SK-N-SH treated with all-trans-retinoic acid at 6 μM for 48 hours (cell line): Measurements from ENCODE around the gene VPS37C.
A peak's percentile ranks its signal among the peaks of the same experiment; 100 is the strongest.

Experiments used
- ATAC-seq: fragments of 200-7000 bp; cut with Tn5 transposase; 3 replicates; pipeline ENCODE4 v1.9.1; 2020; ENCODE audit warnings: mild to moderate bottlenecking, moderate library complexity
- ARNTL ChIP-seq: fragments of 450-650 bp; formaldehyde crosslinking; IDR thresholded peaks from 2 replicates; pipeline ENCODE4 v1.5.0; 2020; ENCODE audit warnings: low read depth, mild to moderate bottlenecking, moderate library complexity, borderline replicate concordance
- BACH2 ChIP-seq: fragments of 250-450 bp; sonication (Bioruptor Pico); IDR thresholded peaks from 2 replicates; pipeline ENCODE4 v1.9.0; 2021; ENCODE audit warnings: mild to moderate bottlenecking, borderline replicate concordance
- CSDC2 ChIP-seq: fragments of 250-450 bp; sonication (Bioruptor Pico); IDR thresholded peaks from 2 replicates; pipeline ENCODE4 v1.5.0; 2020; ENCODE audit warnings: mild to moderate bottlenecking, moderate library complexity
- ESRRG ChIP-seq: fragments of 250-450 bp; sonication (Bioruptor Pico); IDR thresholded peaks from 2 replicates; pipeline ENCODE4 v1.6.1; 2021; ENCODE audit warnings: mild to moderate bottlenecking
- GLIS3 ChIP-seq: fragments of 250-450 bp; sonication (Bioruptor Pico); IDR thresholded peaks from 2 replicates; pipeline ENCODE4 v1.5.0; 2020; ENCODE audit warnings: mild to moderate bottlenecking, moderate library complexity
- ISL1 ChIP-seq: fragments of 250-450 bp; sonication (Bioruptor Pico); IDR thresholded peaks from 2 replicates; pipeline ENCODE4 v2.1.2; 2022; ENCODE audit warnings: mild to moderate bottlenecking, moderate library complexity
- OSR1 ChIP-seq: fragments of 250-450 bp; sonication (Bioruptor Pico); IDR thresholded peaks from 2 replicates; pipeline ENCODE4 v1.8.0; 2022; ENCODE audit warnings: moderate library complexity, mild to moderate bottlenecking, inconsistent platforms
- PPARA ChIP-seq: fragments of 250-450 bp; sonication (Bioruptor Pico); IDR thresholded peaks from 2 replicates; pipeline ENCODE4 v1.5.0; 2020; ENCODE audit warnings: mild to moderate bottlenecking, borderline replicate concordance
- TOX ChIP-seq: fragments of 250-450 bp; sonication (Bioruptor Pico); IDR thresholded peaks from 2 replicates; pipeline ENCODE4 v1.8.0; 2021; ENCODE audit warnings: mild to moderate bottlenecking, moderate library complexity, borderline replicate concordance
- ZC3H10 ChIP-seq: fragments of 250-450 bp; sonication (Bioruptor Pico); IDR thresholded peaks from 2 replicates; pipeline ENCODE4 v1.5.1; 2021; ENCODE audit warnings: mild to moderate bottlenecking, moderate library complexity
- ZFP3 ChIP-seq: fragments of 250-450 bp; sonication (Bioruptor Pico); IDR thresholded peaks from 2 replicates; pipeline ENCODE4 v1.5.0; 2020; ENCODE audit warnings: mild to moderate bottlenecking, moderate library complexity
- ZFP30 ChIP-seq: fragments of 450-650 bp; formaldehyde crosslinking; IDR thresholded peaks from 2 replicates; pipeline ENCODE4 v1.5.0; 2022; ENCODE audit warnings: mild to moderate bottlenecking, moderate library complexity
- ZNF70 ChIP-seq: fragments of 450-650 bp; formaldehyde crosslinking; IDR thresholded peaks from 2 replicates; pipeline ENCODE4 v1.5.0; 2020; ENCODE audit warnings: mild to moderate bottlenecking, moderate library complexity
- ZNF8 ChIP-seq: fragments of 450-650 bp; formaldehyde crosslinking; IDR thresholded peaks from 2 replicates; pipeline ENCODE4 v1.5.0; 2020; ENCODE audit warnings: mild to moderate bottlenecking, moderate library complexity
- TF ChIP-seq, protein P1 (sequence below): fragments of 250-450 bp; sonication (Bioruptor Pico); IDR thresholded peaks from 2 replicates; pipeline ENCODE4 v1.5.1; 2021; ENCODE audit warnings: mild to moderate bottlenecking, moderate library complexity
- TF ChIP-seq, protein P2 (sequence below): fragments of 250-450 bp; sonication (Bioruptor Pico); IDR thresholded peaks from 2 replicates; pipeline ENCODE4 v1.8.0; 2020; ENCODE audit warnings: mild to moderate bottlenecking, moderate library complexity, borderline replicate concordance
- TF ChIP-seq, protein P3 (sequence below): fragments of 250-450 bp; sonication (Bioruptor Pico); IDR thresholded peaks from 2 replicates; pipeline ENCODE4 v1.5.0; 2020; ENCODE audit warnings: mild to moderate bottlenecking, moderate library complexity
- TF ChIP-seq, protein P4 (sequence below): fragments of 250-450 bp; sonication (Bioruptor Pico); IDR thresholded peaks from 2 replicates; pipeline ENCODE4 v1.8.0; 2021; ENCODE audit warnings: low read depth, mild to moderate bottlenecking, moderate library complexity, borderline replicate concordance

VPS37C gene

DNA sequence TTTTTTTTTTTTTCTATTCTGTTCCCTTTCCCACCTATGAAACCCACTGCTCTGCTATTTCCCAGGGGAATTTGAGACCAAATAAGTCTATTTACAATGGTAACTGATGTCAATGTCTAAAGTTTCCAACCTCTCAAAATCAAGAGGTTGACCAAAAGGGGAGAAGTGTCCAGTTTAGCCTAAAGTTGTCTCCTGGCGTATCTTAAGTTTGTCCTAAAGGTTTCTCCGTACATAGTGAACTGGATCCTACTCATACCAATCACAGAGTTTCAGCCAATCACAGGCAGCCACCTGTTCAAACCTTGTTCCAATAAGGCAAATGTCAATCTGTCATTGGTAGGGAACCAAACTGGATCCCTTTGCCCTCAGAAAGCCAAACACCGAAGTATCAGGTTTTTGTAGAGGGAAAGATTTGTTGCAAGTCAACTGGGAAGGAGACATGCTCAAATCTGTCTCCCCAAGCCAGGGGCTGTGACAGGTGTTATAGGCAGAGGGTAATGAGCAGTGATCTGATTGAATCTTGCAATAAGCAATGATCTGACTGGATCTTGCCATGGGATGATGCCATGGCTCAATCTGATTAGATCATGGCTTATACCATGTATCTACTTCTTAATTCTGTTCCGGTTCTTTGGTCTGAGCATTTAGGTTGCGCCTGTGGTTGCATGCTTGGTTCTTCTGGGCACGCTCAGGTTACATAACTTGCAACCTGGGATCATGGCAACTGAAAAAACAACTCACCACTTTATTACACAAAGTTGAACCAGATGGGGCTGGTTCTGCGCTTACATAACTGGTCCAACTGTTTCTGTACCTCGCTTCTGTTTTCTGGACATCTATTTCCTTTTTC is 1.1 kb upstream of the VPS37C start (continued):
- TF ChIP-seq, protein P1, sequence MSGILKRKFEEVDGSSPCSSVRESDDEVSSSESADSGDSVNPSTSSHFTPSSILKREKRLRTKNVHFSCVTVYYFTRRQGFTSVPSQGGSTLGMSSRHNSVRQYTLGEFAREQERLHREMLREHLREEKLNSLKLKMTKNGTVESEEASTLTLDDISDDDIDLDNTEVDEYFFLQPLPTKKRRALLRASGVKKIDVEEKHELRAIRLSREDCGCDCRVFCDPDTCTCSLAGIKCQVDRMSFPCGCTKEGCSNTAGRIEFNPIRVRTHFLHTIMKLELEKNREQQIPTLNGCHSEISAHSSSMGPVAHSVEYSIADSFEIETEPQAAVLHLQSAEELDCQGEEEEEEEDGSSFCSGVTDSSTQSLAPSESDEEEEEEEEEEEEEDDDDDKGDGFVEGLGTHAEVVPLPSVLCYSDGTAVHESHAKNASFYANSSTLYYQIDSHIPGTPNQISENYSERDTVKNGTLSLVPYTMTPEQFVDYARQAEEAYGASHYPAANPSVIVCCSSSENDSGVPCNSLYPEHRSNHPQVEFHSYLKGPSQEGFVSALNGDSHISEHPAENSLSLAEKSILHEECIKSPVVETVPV (CRISPR knock-in tag): no peak

DNA sequence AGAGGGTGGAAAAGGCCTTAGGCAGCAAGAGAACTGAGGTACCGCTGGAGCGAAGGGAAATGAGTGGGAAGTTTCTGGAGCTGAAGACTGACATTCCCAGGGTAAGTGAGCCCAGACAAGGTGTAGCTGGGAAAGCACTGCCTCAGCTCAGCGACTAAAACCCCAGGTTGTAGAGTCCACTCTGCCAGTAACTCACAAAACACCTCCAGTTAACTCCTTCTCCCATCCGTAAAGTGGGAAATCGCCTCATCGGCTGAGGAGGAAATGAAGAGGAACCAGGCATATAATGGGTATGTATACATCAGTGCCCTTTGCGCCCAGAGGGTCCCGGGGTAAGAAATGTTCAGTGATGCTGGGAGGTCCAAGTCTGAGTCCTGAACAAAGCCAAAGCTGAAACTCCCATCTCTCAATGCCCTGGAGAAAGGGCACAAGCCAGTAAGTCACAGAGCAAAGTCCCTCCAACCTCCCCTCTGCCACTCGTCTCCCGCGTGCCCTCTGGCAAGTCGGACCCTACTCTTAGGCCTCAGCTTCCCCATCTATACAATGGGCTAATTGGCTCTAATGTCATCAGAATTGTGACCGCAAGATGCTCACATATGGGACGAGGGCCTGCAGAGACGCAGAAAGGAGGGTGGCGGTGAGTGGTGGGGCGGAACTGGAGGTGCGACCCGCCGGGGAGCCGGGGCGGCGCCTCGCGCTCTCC is 588 bp downstream of the VPS37C start:
- no peak for ATAC-seq
- no peak for TF ChIP-seq ZFP30 (CRISPR knock-in tag)
- no peak for TF ChIP-seq ZNF70 (CRISPR knock-in tag)
- TF ChIP-seq ZNF8 (CRISPR knock-in tag): no peak
- TF ChIP-seq GLIS3: 0 out of 2 replicates have a peak, but pooled peaks have one; percentile 21
- TF ChIP-seq, protein P2, sequence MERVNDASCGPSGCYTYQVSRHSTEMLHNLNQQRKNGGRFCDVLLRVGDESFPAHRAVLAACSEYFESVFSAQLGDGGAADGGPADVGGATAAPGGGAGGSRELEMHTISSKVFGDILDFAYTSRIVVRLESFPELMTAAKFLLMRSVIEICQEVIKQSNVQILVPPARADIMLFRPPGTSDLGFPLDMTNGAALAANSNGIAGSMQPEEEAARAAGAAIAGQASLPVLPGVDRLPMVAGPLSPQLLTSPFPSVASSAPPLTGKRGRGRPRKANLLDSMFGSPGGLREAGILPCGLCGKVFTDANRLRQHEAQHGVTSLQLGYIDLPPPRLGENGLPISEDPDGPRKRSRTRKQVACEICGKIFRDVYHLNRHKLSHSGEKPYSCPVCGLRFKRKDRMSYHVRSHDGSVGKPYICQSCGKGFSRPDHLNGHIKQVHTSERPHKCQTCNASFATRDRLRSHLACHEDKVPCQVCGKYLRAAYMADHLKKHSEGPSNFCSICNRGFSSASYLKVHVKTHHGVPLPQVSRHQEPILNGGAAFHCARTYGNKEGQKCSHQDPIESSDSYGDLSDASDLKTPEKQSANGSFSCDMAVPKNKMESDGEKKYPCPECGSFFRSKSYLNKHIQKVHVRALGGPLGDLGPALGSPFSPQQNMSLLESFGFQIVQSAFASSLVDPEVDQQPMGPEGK (CRISPR knock-in tag): peak; percentile 14; the same call in 1 of the 2 replicates
- TF ChIP-seq BACH2 (CRISPR knock-in tag): no peak

DNA sequence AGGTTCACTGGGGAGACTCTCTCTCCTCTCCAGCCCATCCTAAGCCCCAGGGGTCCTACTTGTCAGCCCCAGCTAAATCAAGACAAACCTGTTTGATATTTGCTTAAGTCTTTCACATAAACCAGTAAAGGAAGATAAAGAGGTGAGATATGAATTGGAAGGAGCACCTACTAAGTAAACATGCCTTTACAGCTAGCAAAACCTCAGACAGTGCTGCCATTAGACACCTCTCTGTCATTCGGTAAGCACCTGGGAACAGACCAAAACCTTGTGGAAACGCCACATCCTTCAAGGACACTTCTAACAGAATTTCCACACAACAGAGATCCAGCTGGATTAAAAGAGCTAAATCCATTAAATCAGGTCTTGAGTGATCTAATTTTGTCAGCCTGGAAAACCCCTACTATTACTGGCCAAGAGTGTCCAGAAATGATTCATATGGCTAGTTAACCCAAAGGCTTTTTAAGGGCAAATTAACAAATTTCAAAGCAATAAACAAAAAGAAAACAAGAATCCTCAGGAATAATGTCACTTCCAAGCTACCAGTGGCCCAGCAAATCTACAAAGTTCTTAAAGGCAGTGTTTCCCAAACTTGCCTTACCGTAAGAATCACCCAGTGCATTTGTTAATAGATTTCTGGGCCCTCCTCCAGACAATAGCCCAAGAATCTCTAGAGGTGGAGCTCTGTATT is 2.4 kb downstream of the VPS37C start:
- no peak for TF ChIP-seq ESRRG (CRISPR knock-in tag)
- TF ChIP-seq, protein P3, sequence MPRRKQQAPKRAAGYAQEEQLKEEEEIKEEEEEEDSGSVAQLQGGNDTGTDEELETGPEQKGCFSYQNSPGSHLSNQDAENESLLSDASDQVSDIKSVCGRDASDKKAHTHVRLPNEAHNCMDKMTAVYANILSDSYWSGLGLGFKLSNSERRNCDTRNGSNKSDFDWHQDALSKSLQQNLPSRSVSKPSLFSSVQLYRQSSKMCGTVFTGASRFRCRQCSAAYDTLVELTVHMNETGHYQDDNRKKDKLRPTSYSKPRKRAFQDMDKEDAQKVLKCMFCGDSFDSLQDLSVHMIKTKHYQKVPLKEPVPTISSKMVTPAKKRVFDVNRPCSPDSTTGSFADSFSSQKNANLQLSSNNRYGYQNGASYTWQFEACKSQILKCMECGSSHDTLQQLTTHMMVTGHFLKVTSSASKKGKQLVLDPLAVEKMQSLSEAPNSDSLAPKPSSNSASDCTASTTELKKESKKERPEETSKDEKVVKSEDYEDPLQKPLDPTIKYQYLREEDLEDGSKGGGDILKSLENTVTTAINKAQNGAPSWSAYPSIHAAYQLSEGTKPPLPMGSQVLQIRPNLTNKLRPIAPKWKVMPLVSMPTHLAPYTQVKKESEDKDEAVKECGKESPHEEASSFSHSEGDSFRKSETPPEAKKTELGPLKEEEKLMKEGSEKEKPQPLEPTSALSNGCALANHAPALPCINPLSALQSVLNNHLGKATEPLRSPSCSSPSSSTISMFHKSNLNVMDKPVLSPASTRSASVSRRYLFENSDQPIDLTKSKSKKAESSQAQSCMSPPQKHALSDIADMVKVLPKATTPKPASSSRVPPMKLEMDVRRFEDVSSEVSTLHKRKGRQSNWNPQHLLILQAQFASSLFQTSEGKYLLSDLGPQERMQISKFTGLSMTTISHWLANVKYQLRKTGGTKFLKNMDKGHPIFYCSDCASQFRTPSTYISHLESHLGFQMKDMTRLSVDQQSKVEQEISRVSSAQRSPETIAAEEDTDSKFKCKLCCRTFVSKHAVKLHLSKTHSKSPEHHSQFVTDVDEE (CRISPR knock-in tag): no peak
- no peak for TF ChIP-seq GLIS3
- TF ChIP-seq ZFP3 (CRISPR knock-in tag): no peak
- TF ChIP-seq ISL1 (CRISPR knock-in tag): peak; percentile 68
- TF ChIP-seq, protein P2 (CRISPR knock-in tag): no peak
- ATAC-seq: no peak

DNA sequence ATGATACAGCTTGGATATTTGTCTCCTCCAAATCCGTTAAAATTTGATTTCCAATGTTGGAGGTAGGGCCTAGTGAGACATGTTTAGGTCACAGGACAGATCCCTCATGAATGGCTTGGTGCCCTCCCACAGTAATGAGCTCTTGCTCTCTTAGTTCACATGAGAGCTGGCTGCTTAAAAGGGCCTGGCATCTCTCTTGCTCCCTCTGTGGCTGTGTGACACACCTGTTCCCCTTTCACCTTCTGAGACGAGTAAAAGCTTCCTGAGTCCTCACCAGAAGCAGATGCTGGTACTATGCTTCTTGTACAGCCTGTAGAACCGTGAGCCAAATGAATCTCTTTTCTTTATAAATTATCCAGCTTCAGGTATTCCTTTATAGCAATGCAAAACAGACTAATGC is 3.5 kb downstream of the VPS37C start:
- ATAC-seq: no peak
- no peak for TF ChIP-seq TOX
- TF ChIP-seq ZNF70 (CRISPR knock-in tag): no peak
- no peak for TF ChIP-seq PPARA (CRISPR knock-in tag)

DNA sequence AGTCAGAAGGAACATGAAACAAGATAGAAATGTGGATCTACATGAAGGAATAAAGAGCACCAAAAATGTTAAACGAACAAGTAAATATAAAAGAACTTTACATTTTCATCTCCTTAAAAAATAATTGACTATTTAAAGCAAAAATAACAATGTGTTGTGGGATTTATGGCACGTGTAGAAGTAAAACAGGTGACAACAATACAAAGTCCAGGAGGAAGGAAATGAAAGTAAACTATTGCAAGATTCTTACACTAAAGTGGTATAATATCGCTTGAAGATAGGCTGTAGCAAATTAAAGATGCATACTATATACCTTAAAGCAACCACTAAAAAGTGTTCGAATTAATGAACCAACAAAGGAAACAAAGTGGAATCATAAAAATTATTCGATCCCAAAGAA is 5.5 kb downstream of the VPS37C start:
- no peak for ATAC-seq
- no peak for TF ChIP-seq OSR1 (CRISPR knock-in tag)
- TF ChIP-seq CSDC2 (CRISPR knock-in tag): no peak
- TF ChIP-seq BACH2 (CRISPR knock-in tag): no peak
- TF ChIP-seq, protein P3 (CRISPR knock-in tag): no peak
- TF ChIP-seq PPARA (CRISPR knock-in tag): no peak
- no peak for TF ChIP-seq ARNTL (CRISPR knock-in tag)
- TF ChIP-seq ZC3H10 (CRISPR knock-in tag): no peak
- TF ChIP-seq, protein P4, sequence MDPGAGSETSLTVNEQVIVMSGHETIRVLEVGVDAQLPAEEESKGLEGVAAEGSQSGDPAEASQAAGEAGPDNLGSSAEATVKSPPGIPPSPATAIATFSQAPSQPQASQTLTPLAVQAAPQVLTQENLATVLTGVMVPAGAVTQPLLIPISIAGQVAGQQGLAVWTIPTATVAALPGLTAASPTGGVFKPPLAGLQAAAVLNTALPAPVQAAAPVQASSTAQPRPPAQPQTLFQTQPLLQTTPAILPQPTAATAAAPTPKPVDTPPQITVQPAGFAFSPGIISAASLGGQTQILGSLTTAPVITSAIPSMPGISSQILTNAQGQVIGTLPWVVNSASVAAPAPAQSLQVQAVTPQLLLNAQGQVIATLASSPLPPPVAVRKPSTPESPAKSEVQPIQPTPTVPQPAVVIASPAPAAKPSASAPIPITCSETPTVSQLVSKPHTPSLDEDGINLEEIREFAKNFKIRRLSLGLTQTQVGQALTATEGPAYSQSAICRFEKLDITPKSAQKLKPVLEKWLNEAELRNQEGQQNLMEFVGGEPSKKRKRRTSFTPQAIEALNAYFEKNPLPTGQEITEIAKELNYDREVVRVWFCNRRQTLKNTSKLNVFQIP (CRISPR knock-in tag): no peak
- no peak for TF ChIP-seq ZNF8 (CRISPR knock-in tag)
